Smooth muscle cell (in vitro differentiated cells): ENCODE results near the gene PPP2R2D. TPM values are rescaled to one million over a fixed set of nuclear protein-coding genes. Genes with fewer than 3 reads are reported as not detected.

ENCODE experiments used
- DNase-seq: peaks from one replicate; lab custom pipeline; 2025; ENCODE audit not compliant: unreplicated experiment; lab: John Stamatoyannopoulos, UW
- H2AFZ ChIP-seq: fragments of 200-600 bp; sonication (generic); 2 replicates; pipeline ENCODE4 v1.6.0; 2016; ENCODE audit warnings: antibody characterized with exemption, low read depth, mild to moderate bottlenecking
- H3F3A ChIP-seq: fragments of 200-600 bp; sonication (generic); 2 replicates; pipeline ENCODE4 v1.6.0; 2017; ENCODE audit warnings: antibody characterized with exemption, low read depth
- H3K27ac ChIP-seq: fragments of 200-600 bp; sonication (generic); 2 replicates; pipeline ENCODE4 v1.5.1; 2016; ENCODE audit warnings: low read depth, mild to moderate bottlenecking
- H3K27me3 ChIP-seq: fragments of 200-600 bp; sonication (generic); 2 replicates; pipeline ENCODE4 v1.6.1; 2016; ENCODE audit warnings: low read depth, mild to moderate bottlenecking
- H3K36me3 ChIP-seq: fragments of 200-600 bp; sonication (generic); 2 replicates; pipeline ENCODE4 v1.5.1; 2016; ENCODE audit warnings: low read depth
- H3K4me1 ChIP-seq: fragments of 200-600 bp; sonication (generic); 2 replicates; pipeline ENCODE4 v1.5.1; 2016; ENCODE audit warnings: low read depth
- H3K4me2 ChIP-seq: fragments of 200-600 bp; sonication (generic); 2 replicates; pipeline ENCODE4 v1.6.0; 2016; ENCODE audit warnings: mild to moderate bottlenecking
- H3K4me3 ChIP-seq: fragments of 200-600 bp; sonication (generic); 2 replicates; pipeline ENCODE4 v1.5.1; 2016; ENCODE audit warnings: mild to moderate bottlenecking
- H3K79me2 ChIP-seq: fragments of 200-600 bp; sonication (generic); 2 replicates; pipeline ENCODE4 v1.6.0; 2016; ENCODE audit warnings: low read depth, mild to moderate bottlenecking
- H3K9ac ChIP-seq: fragments of 200-600 bp; sonication (generic); 2 replicates; pipeline ENCODE4 v1.6.0; 2016; ENCODE audit warnings: low read depth
- H3K9me3 ChIP-seq: fragments of 200-600 bp; sonication (generic); replicated peaks from 2 replicates; pipeline ENCODE4 v1.5.1; 2016; ENCODE audit warnings: low read depth
- H4K20me1 ChIP-seq: fragments of 200-600 bp; sonication (generic); 2 replicates; pipeline ENCODE4 v1.6.0; 2016; ENCODE audit warnings: low read depth
- WGBS: methylation state at CpG from one replicate; pipeline ENCODE4 v1.1.7; 2016; ENCODE audit warnings: low lambda C conversion rate; 5-methylcytosine and 5-hydroxymethylcytosine counted together
- polyA plus RNA-seq: library from polyadenylated mRNA; unstranded; fragments of >200 nt; fragmentation: Nextera tagmentation; extraction: Ambion mirVana; gene quantifications from 2 replicates; pipeline ENCODE4 v1.2.1, GENCODE V29; 2016
- total RNA-seq: library from RNA; depleted of rRNA; stranded (reverse); fragments of >200 nt; gene quantifications from 2 replicates; pipeline ENCODE4 v1.2.3, GENCODE V29; 2014
- TF ChIP-seq, protein P1 (sequence below): fragments of 200-600 bp; sonication (generic); IDR thresholded peaks from 2 replicates; pipeline ENCODE4 v1.5.1; 2017; ENCODE audit warnings: borderline replicate concordance, mild to moderate bottlenecking, antibody characterized with exemption; ENCODE audit not compliant: insufficient read depth, poor library complexity, severe bottlenecking

Gene PPP2R2D
- total and polyA plus RNA-seq, 2 experiments from 2014 or later, result 22.5 to 27.1 TPM

DNA sequence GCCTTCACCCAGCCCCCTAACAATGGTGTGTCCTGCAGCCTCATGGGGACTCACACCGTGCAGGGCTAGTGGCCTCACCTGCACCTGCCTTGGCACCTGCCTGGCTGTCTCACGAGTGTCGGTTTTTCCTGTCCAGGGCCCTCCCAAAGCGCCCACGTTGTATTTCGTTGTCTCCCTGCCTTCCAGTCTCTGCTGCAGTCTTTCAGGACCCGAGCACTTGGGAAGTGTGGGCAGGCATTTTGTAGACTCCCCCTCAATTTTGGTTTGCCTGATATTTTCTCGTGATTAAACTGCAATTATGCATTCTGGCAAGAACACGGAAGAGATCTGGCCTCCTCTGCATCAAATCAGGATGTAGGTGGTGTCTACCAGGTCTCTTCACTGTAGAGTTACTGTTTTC lies 63.0 kb downstream of the PPP2R2D start:
- TF ChIP-seq, protein P1, sequence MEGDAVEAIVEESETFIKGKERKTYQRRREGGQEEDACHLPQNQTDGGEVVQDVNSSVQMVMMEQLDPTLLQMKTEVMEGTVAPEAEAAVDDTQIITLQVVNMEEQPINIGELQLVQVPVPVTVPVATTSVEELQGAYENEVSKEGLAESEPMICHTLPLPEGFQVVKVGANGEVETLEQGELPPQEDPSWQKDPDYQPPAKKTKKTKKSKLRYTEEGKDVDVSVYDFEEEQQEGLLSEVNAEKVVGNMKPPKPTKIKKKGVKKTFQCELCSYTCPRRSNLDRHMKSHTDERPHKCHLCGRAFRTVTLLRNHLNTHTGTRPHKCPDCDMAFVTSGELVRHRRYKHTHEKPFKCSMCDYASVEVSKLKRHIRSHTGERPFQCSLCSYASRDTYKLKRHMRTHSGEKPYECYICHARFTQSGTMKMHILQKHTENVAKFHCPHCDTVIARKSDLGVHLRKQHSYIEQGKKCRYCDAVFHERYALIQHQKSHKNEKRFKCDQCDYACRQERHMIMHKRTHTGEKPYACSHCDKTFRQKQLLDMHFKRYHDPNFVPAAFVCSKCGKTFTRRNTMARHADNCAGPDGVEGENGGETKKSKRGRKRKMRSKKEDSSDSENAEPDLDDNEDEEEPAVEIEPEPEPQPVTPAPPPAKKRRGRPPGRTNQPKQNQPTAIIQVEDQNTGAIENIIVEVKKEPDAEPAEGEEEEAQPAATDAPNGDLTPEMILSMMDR, result no peak
- 94% methylated on average over 9 of the region's 9 CpGs for WGBS
- no peak overlapping the region for H3K27ac ChIP-seq

DNA sequence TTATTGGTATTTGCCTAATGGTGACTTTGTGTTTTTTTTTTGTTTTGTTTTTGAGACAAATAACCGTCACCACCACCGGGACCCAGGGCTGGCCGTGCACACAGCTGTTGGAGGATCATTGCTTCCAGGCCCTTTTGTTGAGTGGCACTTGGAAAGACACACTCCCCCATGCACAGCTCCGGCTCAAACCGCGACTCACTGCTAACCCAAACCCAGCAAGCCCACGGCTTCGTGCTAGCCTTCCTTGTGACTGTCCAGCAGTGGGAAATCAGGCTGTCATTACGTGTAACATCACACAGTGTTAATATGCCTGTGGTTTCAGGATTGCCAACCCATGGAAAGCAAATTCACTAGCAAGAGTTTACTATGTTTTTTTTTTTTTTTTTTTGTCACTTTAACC lies 63.5 kb downstream of the PPP2R2D start:
- no peak overlapping the region for H3K9ac ChIP-seq
- TF ChIP-seq, protein P1, result no peak
- H3K9me3 ChIP-seq, result no peaks in the 10 kb centered on the region
- no peak overlapping the region for H3K4me2 ChIP-seq
- peaks cover 50% of the 10 kb centered on the region for H4K20me1 ChIP-seq
- H3K36me3 ChIP-seq, result no peaks in the 10 kb centered on the region
- no peak overlapping the region for H3K27ac ChIP-seq
- no peaks in the 10 kb centered on the region for H3K79me2 ChIP-seq
- H3K4me3 ChIP-seq, result no peak overlapping the region
- no peak for DNase-seq
- H3F3A ChIP-seq, result peaks cover 11% of the 10 kb centered on the region
- no peaks in the 10 kb centered on the region for H3K27me3 ChIP-seq
- WGBS, result 83% methylated on average over 9 of the region's 9 CpGs
- no peaks in the 10 kb centered on the region for H3K4me1 ChIP-seq
- H2AFZ ChIP-seq, result no peak overlapping the region

More for the DNA sequence above, 63.0 kb downstream of the PPP2R2D start:
- no peaks in the 10 kb centered on the region for H3K4me1 ChIP-seq
- H2AFZ ChIP-seq, result no peak overlapping the region
- no peaks in the 10 kb centered on the region for H3K36me3 ChIP-seq
- H3K9ac ChIP-seq, result no peak overlapping the region
- H4K20me1 ChIP-seq, result peaks cover 45% of the 10 kb centered on the region
- DNase-seq, result no peak
- H3K9me3 ChIP-seq, result no peaks in the 10 kb centered on the region
- no peak overlapping the region for H3K4me3 ChIP-seq
- no peaks in the 10 kb centered on the region for H3K27me3 ChIP-seq
- no peaks in the 10 kb centered on the region for H3K79me2 ChIP-seq
- H3K4me2 ChIP-seq, result no peak overlapping the region
- peaks cover 6% of the 10 kb centered on the region for H3F3A ChIP-seq

DNA sequence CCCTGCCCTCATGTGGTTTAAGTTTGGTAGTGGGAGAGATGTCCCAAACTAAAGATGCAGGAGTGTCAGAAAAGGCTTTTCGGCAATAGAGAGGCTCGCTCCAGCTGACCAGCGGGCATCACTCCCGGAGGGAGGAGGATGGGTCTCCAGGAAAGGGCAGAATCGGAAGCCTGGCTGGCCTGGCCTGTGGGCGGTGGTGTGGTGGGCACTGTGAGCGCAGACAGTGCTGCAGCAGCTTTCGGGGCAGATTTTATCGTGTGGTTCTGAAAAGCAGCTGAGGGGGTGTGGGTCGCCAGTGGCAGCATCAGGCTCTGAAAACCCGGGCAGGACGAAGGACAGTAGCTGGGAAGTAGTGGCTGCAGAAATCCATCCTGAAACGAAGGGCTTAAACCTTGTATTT lies 68.1 kb downstream of the PPP2R2D start:
- Histone ChIP-seq H3K79me2 (peaks cover 19% of the 10 kb centered on the region), H3K36me3 (peaks cover 11% of the 10 kb centered on the region), H3K4me3 (no peak overlapping the region), H3K4me2 (no peak overlapping the region), H3F3A (peaks cover 11% of the 10 kb centered on the region), H4K20me1 (peaks cover 92% of the 10 kb centered on the region), H3K4me1 (no peaks in the 10 kb centered on the region), H3K27ac (no peak overlapping the region), H3K27me3 (no peaks in the 10 kb centered on the region), H3K9ac (no peak overlapping the region), H3K9me3 (no peaks in the 10 kb centered on the region), H2AFZ (no peak overlapping the region)
- TF ChIP-seq, protein P1, result no peak
- no peak for DNase-seq
- 86% methylated on average over 13 of the region's 13 CpGs for WGBS

DNA sequence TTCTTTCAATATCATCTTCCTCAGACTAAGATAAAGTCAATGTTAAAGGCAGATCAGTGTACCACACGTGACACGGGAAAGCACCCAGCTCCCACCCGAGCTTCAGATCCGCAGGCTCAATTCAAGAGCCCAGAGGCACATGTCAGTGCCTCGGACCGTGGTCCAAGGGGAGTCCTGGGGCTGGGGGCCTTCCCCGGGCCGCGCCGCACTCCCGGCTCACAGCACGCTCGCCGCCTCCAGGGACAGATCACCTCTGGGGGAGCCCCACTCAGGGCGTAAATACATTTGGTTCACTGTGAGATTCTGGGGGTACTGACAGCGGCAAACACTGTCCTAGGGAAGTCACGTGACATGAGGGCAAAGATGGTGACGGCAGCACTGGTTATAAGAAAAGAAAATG lies 70.1 kb downstream of the PPP2R2D start:
- WGBS, result 98% methylated on average over 18 of the region's 18 CpGs
- Histone ChIP-seq H2AFZ (no peak overlapping the region), H3F3A (peaks cover 11% of the 10 kb centered on the region), H4K20me1 (peaks cover 97% of the 10 kb centered on the region), H3K4me1 (no peaks in the 10 kb centered on the region), H3K4me2 (no peak overlapping the region), H3K4me3 (no peak overlapping the region), H3K36me3 (peaks cover 11% of the 10 kb centered on the region), H3K27me3 (no peaks in the 10 kb centered on the region), H3K9me3 (no peaks in the 10 kb centered on the region), H3K79me2 (peaks cover 39% of the 10 kb centered on the region), H3K9ac (no peak overlapping the region), H3K27ac (no peak overlapping the region)
- TF ChIP-seq, protein P1, result no peak
- DNase-seq, result no peak
